ENCODE measurements around the gene RNPEP.
"Not testable (repeated sequence)": the region's sequence is repeated elsewhere in the genome, so short reads cannot be mapped to it uniquely, and the experiment has no call there.

RNPEP gene

GRCh38 chr1:202054094-202054493 lies 71.6 kb downstream of the RNPEP start:
- DNase-seq (ENCODE audit: low read depth, low spot score): no peak
- Histone ChIP-seq H3K27ac (ENCODE audit: low read length) (no peak overlapping the region), H3K36me3 (ENCODE audit: control insufficient read depth, insufficient read depth, low read length) (no peaks in the 10 kb centered on the region), H3K9me3 (ENCODE audit: control insufficient read depth, insufficient read depth, low read length) (no peaks in the 10 kb centered on the region), H3K4me1 (ENCODE audit: control insufficient read depth, insufficient read depth, low read length) (no peaks in the 10 kb centered on the region), H3K27me3 (ENCODE audit: control insufficient read depth, insufficient read depth, low read length) (no peaks in the 10 kb centered on the region), H3K4me3 (ENCODE audit: low read length) (no peak overlapping the region)
- WGBS (ENCODE audit: insufficient coverage, insufficient read length): no CpG with 5 or more reads among the region's 7 CpGs

- H3K36me3 ChIP-seq (ENCODE audit: control insufficient read depth, insufficient read depth, low read length); DNase-seq (ENCODE audit: low read depth, low spot score); H3K4me1 ChIP-seq (ENCODE audit: control insufficient read depth, insufficient read depth, low read length); H3K9me3 ChIP-seq (ENCODE audit: control insufficient read depth, insufficient read depth, low read length); H3K4me3 ChIP-seq (ENCODE audit: low read length); H3K27ac ChIP-seq (ENCODE audit: low read length); H3K27me3 ChIP-seq (ENCODE audit: control insufficient read depth, insufficient read depth, low read length): not testable (repeated sequence)
- WGBS (ENCODE audit: insufficient coverage, insufficient read length): no CpG with 5 or more reads among the region's 4 CpGs
These were observed 72.2 kb downstream of the RNPEP start for GRCh38 chr1:202054673-202055072.
